OCI-LY1 (cell line): ENCODE results near the gene ADARB2.

Experiments used
- H2AFZ ChIP-seq: fragments of 200-600 bp; sonication (generic), shearing (Covaris generic); 2 replicates; pipeline ENCODE4 v1.6.0; 2014; ENCODE audit warnings: antibody characterized with exemption, mild to moderate bottlenecking, low read length
- H3F3A ChIP-seq: fragments of 200-600 bp; sonication (generic), shearing (Covaris generic); 2 replicates; pipeline ENCODE4 v1.6.0; 2014; ENCODE audit warnings: mild to moderate bottlenecking, antibody characterized with exemption, low read length, moderate library complexity; ENCODE audit not compliant: insufficient read depth
- H3K27ac ChIP-seq: fragments of 200-600 bp; sonication (generic); 2 replicates; pipeline ENCODE4 v1.5.1; 2014; ENCODE audit warnings: low read length, mixed run types, mild to moderate bottlenecking, low read depth; ENCODE audit not compliant: poor library complexity, severe bottlenecking
- H3K27me3 ChIP-seq: fragments of 200-600 bp; sonication (generic); 2 replicates; pipeline ENCODE4 v1.6.0; 2014; ENCODE audit warnings: antibody characterized with exemption, mild to moderate bottlenecking, low read length, moderate library complexity; ENCODE audit not compliant: insufficient read depth
- H3K36me3 ChIP-seq: fragments of 200-600 bp; sonication (generic); 2 replicates; pipeline ENCODE4 v1.6.1; 2014; ENCODE audit warnings: mild to moderate bottlenecking, antibody characterized with exemption, low read length, moderate library complexity, mixed read lengths; ENCODE audit not compliant: insufficient read depth
- H3K4me1 ChIP-seq: fragments of 200-600 bp; sonication (generic); 2 replicates; pipeline ENCODE4 v1.5.1; 2014; ENCODE audit warnings: mild to moderate bottlenecking, low read length, moderate library complexity; ENCODE audit not compliant: insufficient read depth, severe bottlenecking
- H3K4me2 ChIP-seq: fragments of 200-600 bp; sonication (generic), shearing (Covaris generic); 2 replicates; pipeline ENCODE4 v1.6.1; 2014; ENCODE audit warnings: low read length
- H3K4me3 ChIP-seq: fragments of 200-600 bp; sonication (generic); 2 replicates; pipeline ENCODE4 v1.5.1; 2014; ENCODE audit warnings: low read length, low read depth, mild to moderate bottlenecking, mixed read lengths; ENCODE audit not compliant: poor library complexity, severe bottlenecking
- H3K79me2 ChIP-seq: fragments of 200-600 bp; shearing (Covaris generic); 2 replicates; pipeline ENCODE4 v1.6.1; 2016; ENCODE audit warnings: mixed run types, low read length, mixed read lengths; ENCODE audit not compliant: insufficient read depth
- H3K9ac ChIP-seq: fragments of 200-600 bp; sonication (generic), shearing (Covaris generic); 2 replicates; pipeline ENCODE4 v1.6.1; 2014; ENCODE audit warnings: mild to moderate bottlenecking, low read length, mixed read lengths
- H3K9me2 ChIP-seq: fragments of 200-600 bp; sonication (generic), shearing (Covaris generic); 2 replicates; pipeline ENCODE4 v1.6.1; 2014; ENCODE audit warnings: low read depth, mild to moderate bottlenecking, low read length, mixed read lengths
- H3K9me3 ChIP-seq: fragments of 200-600 bp; shearing (Covaris generic); 2 replicates; pipeline ENCODE4 v1.6.1; 2014; ENCODE audit warnings: low read length, mixed read lengths
- H4K20me1 ChIP-seq: fragments of 200-600 bp; sonication (generic), shearing (Covaris generic); 2 replicates; pipeline ENCODE4 v1.6.0; 2016; ENCODE audit warnings: mild to moderate bottlenecking, low read length; ENCODE audit not compliant: insufficient read depth
- EZH2 ChIP-seq: fragments of 200-600 bp; sonication (generic), shearing (Covaris generic); IDR thresholded peaks from 2 replicates; pipeline ENCODE4 v1.8.0; 2017; ENCODE audit warnings: borderline replicate concordance, mixed run types, mild to moderate bottlenecking, antibody characterized with exemption, low read length, moderate library complexity, mixed read lengths
- TF ChIP-seq, protein P1 (sequence below): fragments of 200-600 bp; sonication (generic), shearing (Covaris generic); IDR thresholded peaks from 2 replicates; pipeline ENCODE4 v1.5.1; 2017; ENCODE audit warnings: mild to moderate bottlenecking, antibody characterized with exemption, low read length, moderate library complexity, mixed read lengths

The ADARB2 gene

DNA sequence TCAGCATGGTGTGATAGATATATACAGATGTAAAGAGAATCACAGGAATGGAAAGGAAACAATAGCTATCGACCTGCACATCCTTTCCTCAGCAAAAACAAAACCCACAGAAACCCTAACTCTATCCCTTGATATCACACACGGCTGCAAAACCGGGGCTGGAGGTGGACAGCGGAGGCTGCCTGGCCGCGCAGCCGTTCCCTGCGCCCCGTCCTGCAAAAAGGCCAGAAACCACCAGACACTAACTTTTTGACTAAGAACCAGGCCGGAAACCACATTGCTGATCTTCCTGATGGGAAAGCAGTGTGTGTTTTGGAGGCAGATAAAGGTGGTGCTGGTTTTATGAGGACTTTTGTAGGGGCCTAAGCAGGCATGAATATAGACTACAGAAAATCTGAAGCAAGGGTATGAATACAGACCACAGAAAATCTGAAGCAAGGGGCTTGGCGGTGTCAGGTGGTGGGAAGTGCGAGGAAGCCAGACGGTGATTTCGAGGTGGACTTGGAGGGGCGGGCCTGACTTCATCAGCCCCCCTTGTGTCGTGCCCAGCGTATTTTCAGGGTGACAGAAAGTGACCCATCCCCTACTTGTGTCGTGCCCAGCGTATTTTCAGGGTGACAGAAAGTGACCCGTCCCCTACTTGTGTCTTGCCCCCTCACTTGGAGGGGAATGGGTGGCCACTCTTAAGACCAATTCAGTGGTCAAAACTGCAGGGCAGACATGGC, 557.8 kb downstream of the ADARB2 start:
- Histone ChIP-seq H3K9ac (no peak overlapping the region), H3F3A (no peaks in the 10 kb centered on the region), H3K4me3 (no peak overlapping the region), H3K9me2 (no peaks in the 10 kb centered on the region), H3K79me2 (no peaks in the 10 kb centered on the region), H3K27ac (no peak overlapping the region), H2AFZ (no peak overlapping the region), H3K27me3 (0 out of 2 replicates have a peak, but pooled peaks cover 8% of the 10 kb centered on the region), H3K9me3 (no peaks in the 10 kb centered on the region), H3K4me1 (no peaks in the 10 kb centered on the region), H3K36me3 (no peaks in the 10 kb centered on the region), H4K20me1 (no peaks in the 10 kb centered on the region), H3K4me2 (no peak overlapping the region)
- no peak for TF ChIP-seq EZH2
- TF ChIP-seq, protein P1, sequence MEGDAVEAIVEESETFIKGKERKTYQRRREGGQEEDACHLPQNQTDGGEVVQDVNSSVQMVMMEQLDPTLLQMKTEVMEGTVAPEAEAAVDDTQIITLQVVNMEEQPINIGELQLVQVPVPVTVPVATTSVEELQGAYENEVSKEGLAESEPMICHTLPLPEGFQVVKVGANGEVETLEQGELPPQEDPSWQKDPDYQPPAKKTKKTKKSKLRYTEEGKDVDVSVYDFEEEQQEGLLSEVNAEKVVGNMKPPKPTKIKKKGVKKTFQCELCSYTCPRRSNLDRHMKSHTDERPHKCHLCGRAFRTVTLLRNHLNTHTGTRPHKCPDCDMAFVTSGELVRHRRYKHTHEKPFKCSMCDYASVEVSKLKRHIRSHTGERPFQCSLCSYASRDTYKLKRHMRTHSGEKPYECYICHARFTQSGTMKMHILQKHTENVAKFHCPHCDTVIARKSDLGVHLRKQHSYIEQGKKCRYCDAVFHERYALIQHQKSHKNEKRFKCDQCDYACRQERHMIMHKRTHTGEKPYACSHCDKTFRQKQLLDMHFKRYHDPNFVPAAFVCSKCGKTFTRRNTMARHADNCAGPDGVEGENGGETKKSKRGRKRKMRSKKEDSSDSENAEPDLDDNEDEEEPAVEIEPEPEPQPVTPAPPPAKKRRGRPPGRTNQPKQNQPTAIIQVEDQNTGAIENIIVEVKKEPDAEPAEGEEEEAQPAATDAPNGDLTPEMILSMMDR: no peak

DNA sequence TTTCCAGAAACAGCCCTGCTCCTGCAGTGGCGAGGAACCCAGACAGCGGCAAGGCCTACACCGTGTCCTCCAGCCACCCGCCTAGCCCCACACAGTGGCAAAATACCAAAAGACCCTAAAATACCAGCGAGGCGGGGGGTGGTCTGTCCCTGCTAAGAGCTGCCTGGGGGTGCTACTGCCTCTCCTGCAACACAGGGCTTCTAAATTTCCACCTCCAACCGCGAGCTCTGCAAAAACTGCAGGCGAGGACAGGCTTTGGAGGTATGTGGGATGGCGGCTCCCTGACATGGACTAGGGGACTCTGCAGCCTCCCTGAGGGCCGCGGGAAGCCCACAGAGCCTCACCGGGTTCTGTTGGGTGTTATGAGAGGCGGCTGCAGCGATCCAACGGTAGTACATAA, 558.8 kb downstream of the ADARB2 start:
- no peak overlapping the region for H3K9ac ChIP-seq

DNA sequence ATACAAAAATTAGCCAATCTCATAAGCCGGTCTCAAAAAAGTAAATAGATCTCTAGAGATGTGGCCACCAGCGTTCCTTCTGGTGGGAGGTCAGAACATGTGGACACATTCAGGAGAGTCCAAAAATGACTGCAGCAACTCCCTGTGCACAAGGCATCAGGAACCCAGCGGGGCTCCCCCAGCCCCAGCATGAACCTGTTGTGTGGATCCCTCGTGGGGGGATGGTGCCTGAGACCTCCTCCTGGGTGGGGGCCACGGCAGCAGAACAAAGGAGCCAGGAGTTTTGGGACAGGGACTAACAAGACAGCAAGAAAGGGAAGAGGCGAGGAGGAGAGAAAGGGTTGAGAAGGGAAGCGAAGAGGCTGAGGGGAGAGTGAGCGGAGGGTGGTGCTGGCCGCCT, 559.4 kb downstream of the ADARB2 start:
- Histone ChIP-seq H3K27ac (no peak overlapping the region), H3K4me1 (no peaks in the 10 kb centered on the region), H3K36me3 (no peaks in the 10 kb centered on the region), H3K4me2 (no peak overlapping the region), H3K9me2 (no peaks in the 10 kb centered on the region), H3K27me3 (peaks cover 6% of the 10 kb centered on the region; the same call in 1 of the 2 replicates), H2AFZ (no peak overlapping the region), H3K79me2 (no peaks in the 10 kb centered on the region), H3F3A (no peaks in the 10 kb centered on the region), H3K4me3 (no peak overlapping the region), H4K20me1 (no peaks in the 10 kb centered on the region), H3K9ac (no peak overlapping the region), H3K9me3 (no peaks in the 10 kb centered on the region)
- TF ChIP-seq, protein P1: no peak
- TF ChIP-seq EZH2: no peak

More for the DNA sequence above, 558.8 kb downstream of the ADARB2 start:
- Histone ChIP-seq H3K27me3 (peaks cover 6% of the 10 kb centered on the region; the same call in 1 of the 2 replicates), H3F3A (no peaks in the 10 kb centered on the region), H3K27ac (no peak overlapping the region), H3K79me2 (no peaks in the 10 kb centered on the region), H3K4me3 (no peak overlapping the region), H3K9me2 (no peaks in the 10 kb centered on the region), H4K20me1 (no peaks in the 10 kb centered on the region), H3K9me3 (no peaks in the 10 kb centered on the region), H2AFZ (no peak overlapping the region), H3K4me2 (no peak overlapping the region), H3K4me1 (no peaks in the 10 kb centered on the region), H3K36me3 (no peaks in the 10 kb centered on the region)
- TF ChIP-seq, protein P1: no peak
- TF ChIP-seq EZH2: no peak
